BJ (cell line): ENCODE measurements around the gene SCAMP2. TPM values are rescaled to one million over a fixed set of nuclear protein-coding genes. Genes with fewer than 3 reads are reported as not detected.

ENCODE experiments used
- CTCF ChIA-PET: fragments of 350-600 bp; formaldehyde crosslinking; extraction: SDS; loops from one replicate; lab custom pipeline; 2021; ENCODE audit warnings: antibody characterized with exemption, inconsistent platforms; lab: Yijun Ruan, JAX
- POLR2A ChIA-PET: fragments of 300-600 bp; sonication (Branson Sonifier 250); formaldehyde crosslinking; extraction: SDS; loops from one replicate; lab custom pipeline; 2021; ENCODE audit warnings: antibody characterized with exemption; lab: Charles Lee
- DNase-seq: peaks from one replicate; pipeline ENCODE4 v3.0.0-alpha.2; 2011; ENCODE audit warnings: low read depth
- H3K27me3 ChIP-seq: 2 replicates; pipeline ENCODE4 v1.6.0; 2011; ENCODE audit warnings: low read length; ENCODE audit not compliant: control insufficient read depth, insufficient read depth
- H3K36me3 ChIP-seq: 2 replicates; pipeline ENCODE4 v1.5.1; 2011; ENCODE audit warnings: low read length; ENCODE audit not compliant: control insufficient read depth, insufficient read depth
- H3K4me3 ChIP-seq: 2 replicates; pipeline ENCODE4 v1.5.1; 2011; ENCODE audit warnings: low read depth, mild to moderate bottlenecking, control low read depth, low read length
- CTCF ChIP-seq: IDR thresholded peaks from 2 replicates; pipeline ENCODE4 v1.5.1; 2011; ENCODE audit warnings: low read depth, mild to moderate bottlenecking, control low read depth, inconsistent platforms, low read length, moderate library complexity; ENCODE audit not compliant: insufficient read depth
- polyA plus RNA-seq: library from polyadenylated mRNA; depleted of rRNA; stranded (reverse); fragments of >200 nt; gene quantifications from 2 replicates; pipeline ENCODE4 v1.2.3, GENCODE V29; 2011

The SCAMP2 gene
- polyA plus RNA-seq, 1 experiment = 192 TPM

- ChIA-PET CTCF (no interaction called here), POLR2A (no interaction called here)
- H3K4me3 ChIP-seq = no peak overlapping the region
- H3K36me3 ChIP-seq = no peaks in the 10 kb centered on the region
- no peak for TF ChIP-seq CTCF
- no peak for DNase-seq
- peaks cover 27% of the 10 kb centered on the region for H3K27me3 ChIP-seq
Measured at GRCh38 chr15:74828835-74829234, 44.3 kb downstream of the SCAMP2 start.

GRCh38 chr15:74827614-74828013, 45.6 kb downstream of the SCAMP2 start:
- peaks cover 27% of the 10 kb centered on the region for H3K27me3 ChIP-seq
- H3K36me3 ChIP-seq = no peaks in the 10 kb centered on the region
- no peak overlapping the region for H3K4me3 ChIP-seq
- POLR2A ChIA-PET = no interaction called here
- TF ChIP-seq CTCF = no peak
- CTCF ChIA-PET = interaction anchor here (0.8 to 3.9 kb wide), 3 partner anchors 9 to 28 kb away, joined by 3 to 14 read pairs (median 5); no protein-coding TSS in a partner anchor
- DNase-seq = no peak

DNA sequence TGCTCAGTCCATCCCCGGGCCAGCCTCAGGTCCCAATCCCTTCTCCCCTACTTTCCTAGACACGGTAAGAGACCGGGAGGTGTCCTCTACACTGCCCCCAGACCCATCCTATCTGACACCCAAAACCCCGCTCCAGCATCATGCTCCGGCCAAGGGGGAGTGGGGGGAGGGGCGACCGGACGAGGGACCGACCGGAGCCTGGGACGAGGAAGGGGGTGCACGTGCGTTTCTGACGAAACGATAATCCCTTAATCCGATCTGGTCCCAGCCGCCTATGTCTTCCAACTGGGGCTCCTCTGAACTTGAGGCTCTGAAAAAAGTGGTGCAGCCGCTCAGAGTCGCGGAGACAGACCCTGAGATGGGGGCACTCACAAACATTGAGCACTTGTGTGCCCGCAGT, 46.2 kb downstream of the SCAMP2 start:
- ChIA-PET CTCF (interaction anchor here (0.6 to 3.9 kb wide), 8 partner anchors 8 to 55 kb away, joined by 3 to 14 read pairs (median 4); partner anchors contain the start of gene ULK3), POLR2A (no interaction called here)
- no peak for DNase-seq
- Histone ChIP-seq H3K36me3 (no peaks in the 10 kb centered on the region), H3K4me3 (no peak overlapping the region), H3K27me3 (peaks cover 27% of the 10 kb centered on the region)
- TF ChIP-seq CTCF = no peak

- Histone ChIP-seq H3K27me3 (peaks cover 27% of the 10 kb centered on the region), H3K36me3 (no peaks in the 10 kb centered on the region), H3K4me3 (no peak within 1 kb of the TSS)
- POLR2A ChIA-PET = no interaction called here
- DNase-seq = no peak
- TF ChIP-seq CTCF = no peak
- CTCF ChIA-PET = interaction anchor here (1.1 to 3.9 kb wide), 6 partner anchors 9 to 55 kb away, joined by 3 to 14 read pairs (median 4); partner anchors contain the start of gene ULK3
Measured at GRCh38 chr15:74826364-74826819, 46.8 kb downstream of the SCAMP2 start, which contains the start of gene CPLX3. Gene CPLX3, plus strand, starts transcription at chr15:74826627. Its CDS starts 77 bp downstream, at chr15:74826704.

GRCh38 chr15:74825866-74826265, 47.3 kb downstream of the SCAMP2 start:
- no peak for TF ChIP-seq CTCF
- ChIA-PET POLR2A (no interaction called here), CTCF (interaction anchor here (1.1 to 3.9 kb wide), 6 partner anchors 9 to 54 kb away, joined by 3 to 14 read pairs (median 4); partner anchors contain the start of gene ULK3)
- DNase-seq = no peak
- Histone ChIP-seq H3K4me3 (no peak overlapping the region), H3K27me3 (peaks cover 27% of the 10 kb centered on the region), H3K36me3 (no peaks in the 10 kb centered on the region)
